ENCODE measurements around the gene PARP16. TPM values are rescaled to one million over a fixed set of nuclear protein-coding genes. Genes with fewer than 3 reads are reported as not detected.

Gene PARP16
- total RNA-seq, 1 donor from 2014 or later: 15.5 TPM

DNA sequence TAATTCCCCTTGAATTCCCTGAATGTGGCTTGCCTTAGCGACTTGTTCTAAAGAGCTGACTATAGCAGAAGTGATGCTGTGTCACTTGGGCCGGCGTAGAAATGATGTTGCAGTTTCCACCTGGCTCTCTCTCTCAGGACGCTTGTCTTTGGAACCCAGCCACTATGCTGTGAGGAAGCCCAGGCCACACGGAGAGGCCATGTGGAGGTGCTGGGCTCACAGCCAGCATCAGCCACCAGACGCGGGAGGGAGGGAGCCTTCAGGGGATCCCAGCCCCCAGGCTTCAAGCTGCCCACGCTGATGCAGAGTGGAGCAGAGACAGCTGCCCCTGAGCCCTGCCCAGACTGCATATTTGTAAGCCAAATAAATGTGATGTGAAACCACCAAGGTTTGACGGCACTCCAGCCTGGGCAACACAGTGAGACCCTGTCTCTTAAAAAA is 36.4 kb upstream of the PARP16 start:
- TF ChIP-seq CTCF (conservative IDR thresholded peaks at IDR 0.05): no peak
- Mint-ChIP-seq H3K4me1 (peaks cover 38% of the 10 kb centered on the region), H3K36me3 (ENCODE audit: low read depth) (no peaks in the 10 kb centered on the region), H3K9me3 (no peaks in the 10 kb centered on the region), H3K4me3 (peak overlapping the region; percentile 39), H3K27me3 (ENCODE audit: low read depth) (no peaks in the 10 kb centered on the region), H3K27ac (ENCODE audit: unreplicated experiment) (no peak overlapping the region)
- no peak for DNase-seq (ENCODE audit: low read depth, low spot score)

GRCh38 chr15:65318870-65319356 is 32.2 kb upstream of the PARP16 start:
- Mint-ChIP-seq H3K9me3 (no peaks in the 10 kb centered on the region), H3K36me3 (ENCODE audit: low read depth) (no peaks in the 10 kb centered on the region), H3K27ac (ENCODE audit: unreplicated experiment) (no peak overlapping the region), H3K4me3 (no peak overlapping the region), H3K27me3 (ENCODE audit: low read depth) (no peaks in the 10 kb centered on the region), H3K4me1 (peaks cover 27% of the 10 kb centered on the region)
- peak; percentile 98 for TF ChIP-seq CTCF (conservative IDR thresholded peaks at IDR 0.05)
- peak; percentile 84 for DNase-seq (ENCODE audit: low read depth, low spot score)

- H3K27ac Mint-ChIP-seq (ENCODE audit: unreplicated experiment): peak overlapping the region; percentile 37
Observed at GRCh38 chr15:65312400-65312916, 25.8 kb upstream of the PARP16 start.

DNA sequence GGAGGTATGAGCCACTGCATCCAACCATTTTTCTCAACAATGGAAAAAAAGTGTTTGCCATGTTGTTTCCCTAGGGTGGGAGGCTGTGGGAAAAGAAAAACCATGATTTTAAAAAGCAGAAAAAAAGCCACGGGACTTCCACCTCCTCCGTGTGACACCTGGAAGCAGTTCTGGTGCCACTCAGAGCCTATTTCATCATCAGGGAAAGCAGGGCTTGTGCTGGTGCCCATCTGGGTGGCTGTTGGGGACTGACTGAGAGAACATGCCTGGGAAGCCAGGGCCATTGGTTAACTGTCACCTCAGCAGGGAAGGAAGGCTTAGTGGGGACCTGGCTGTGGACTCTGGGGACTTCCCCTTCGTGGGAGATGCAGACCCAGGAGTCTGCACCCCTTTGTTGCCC is 25.1 kb upstream of the PARP16 start:
- H3K36me3 Mint-ChIP-seq (ENCODE audit: low read depth): no peaks in the 10 kb centered on the region
- H3K4me3 Mint-ChIP-seq: no peak overlapping the region
- TF ChIP-seq CTCF (conservative IDR thresholded peaks at IDR 0.05): no peak
- no peak for DNase-seq (ENCODE audit: low read depth, low spot score)
- H3K9me3 Mint-ChIP-seq: no peaks in the 10 kb centered on the region
- no peaks in the 10 kb centered on the region for H3K27me3 Mint-ChIP-seq (ENCODE audit: low read depth)
- no peak overlapping the region for H3K27ac Mint-ChIP-seq (ENCODE audit: unreplicated experiment)
- H3K4me1 Mint-ChIP-seq: peaks cover 21% of the 10 kb centered on the region

More at GRCh38 chr15:65312400-65312916, 25.8 kb upstream of the PARP16 start:
- Mint-ChIP-seq H3K9me3 (no peaks in the 10 kb centered on the region), H3K36me3 (ENCODE audit: low read depth) (no peaks in the 10 kb centered on the region), H3K4me1 (peaks cover 20% of the 10 kb centered on the region), H3K27me3 (ENCODE audit: low read depth) (no peaks in the 10 kb centered on the region), H3K4me3 (peak overlapping the region; percentile 62)
- no peak for TF ChIP-seq CTCF (conservative IDR thresholded peaks at IDR 0.05)
- no peak for DNase-seq (ENCODE audit: low read depth, low spot score)

GRCh38 chr15:65310431-65311137 is 23.9 kb upstream of the PARP16 start:
- H3K4me3 Mint-ChIP-seq: no peak overlapping the region
- DNase-seq (ENCODE audit: low read depth, low spot score): no peak
- no peak for TF ChIP-seq CTCF (conservative IDR thresholded peaks at IDR 0.05)
- H3K27ac Mint-ChIP-seq (ENCODE audit: unreplicated experiment): no peak overlapping the region
- no peaks in the 10 kb centered on the region for H3K27me3 Mint-ChIP-seq (ENCODE audit: low read depth)
- H3K9me3 Mint-ChIP-seq: no peaks in the 10 kb centered on the region
- no peaks in the 10 kb centered on the region for H3K36me3 Mint-ChIP-seq (ENCODE audit: low read depth)
- H3K4me1 Mint-ChIP-seq: peaks cover 29% of the 10 kb centered on the region
